Activated naive CD4-positive, alpha-beta T cell treated with anti-CD3 and anti-CD28 coated beads for 36 hours (primary cell): ENCODE results near the gene CBFB. TPM values are rescaled to one million over a fixed set of nuclear protein-coding genes. Genes with fewer than 3 reads are reported as not detected.

Source experiments
- CTCF ChIA-PET: fragments of 350-600 bp; sonication (Branson Sonifier 250); formaldehyde crosslinking; loops from one replicate; lab custom pipeline; 2021; ENCODE audit warnings: antibody characterized with exemption; lab: Charles Lee
- DNase-seq: peaks from one replicate; pipeline ENCODE4 v3.0.0-alpha.2; 2020
- H3K27ac Mint-ChIP-seq: one replicate; pipeline ENCODE4 v1.8.0; 2021; ENCODE audit warnings: mild to moderate bottlenecking, mixed read lengths
- H3K27me3 Mint-ChIP-seq: one replicate; pipeline ENCODE4 v1.8.0; 2021; ENCODE audit warnings: low read depth, mixed read lengths
- H3K36me3 Mint-ChIP-seq: one replicate; pipeline ENCODE4 v1.8.0; 2021; ENCODE audit warnings: low read depth, mixed read lengths
- H3K4me1 Mint-ChIP-seq: one replicate; pipeline ENCODE4 v1.8.0; 2021; ENCODE audit warnings: low read depth, mixed read lengths
- H3K4me3 Mint-ChIP-seq: one replicate; pipeline ENCODE4 v1.8.0; 2021; ENCODE audit warnings: mild to moderate bottlenecking, moderate library complexity, mixed read lengths
- H3K9me3 Mint-ChIP-seq: one replicate; pipeline ENCODE4 v1.8.0; 2021; ENCODE audit warnings: mixed read lengths
- intact Hi-C: fragments of 100-400 bp; cut with micrococcal nuclease; formaldehyde crosslinking; loops from one replicate; pipeline ENCODE4 v1.15.1; 2023
- total RNA-seq, 2 experiments: library from RNA; stranded (reverse); gene quantifications; one replicate each; pipeline ENCODE4 v1.2.3, GENCODE V29; 2021

The CBFB gene
- total RNA-seq, 2 experiments from 2014 or later: 79.6 to 86.8 TPM

GRCh38 chr16:67104061-67104460, 75.1 kb downstream of the CBFB start:
- H3K27me3 Mint-ChIP-seq: no peaks in the 10 kb centered on the region
- DNase-seq: no peak
- intact Hi-C loops: loop anchor here (5.0 kb wide), 1 partner anchor 47 kb away; no protein-coding TSS in a partner anchor
- CTCF ChIA-PET: interaction anchor here (1.0 to 2.3 kb wide), 5 partner anchors 22 to 120 kb away, joined by 3 to 16 read pairs (median 6); no protein-coding TSS in a partner anchor
- H3K4me3 Mint-ChIP-seq: no peak overlapping the region
- peaks cover 7% of the 10 kb centered on the region for H3K4me1 Mint-ChIP-seq
- H3K36me3 Mint-ChIP-seq: peaks cover 1% of the 10 kb centered on the region
- H3K9me3 Mint-ChIP-seq: no peaks in the 10 kb centered on the region
- H3K27ac Mint-ChIP-seq: peak overlapping the region; percentile 28

DNA sequence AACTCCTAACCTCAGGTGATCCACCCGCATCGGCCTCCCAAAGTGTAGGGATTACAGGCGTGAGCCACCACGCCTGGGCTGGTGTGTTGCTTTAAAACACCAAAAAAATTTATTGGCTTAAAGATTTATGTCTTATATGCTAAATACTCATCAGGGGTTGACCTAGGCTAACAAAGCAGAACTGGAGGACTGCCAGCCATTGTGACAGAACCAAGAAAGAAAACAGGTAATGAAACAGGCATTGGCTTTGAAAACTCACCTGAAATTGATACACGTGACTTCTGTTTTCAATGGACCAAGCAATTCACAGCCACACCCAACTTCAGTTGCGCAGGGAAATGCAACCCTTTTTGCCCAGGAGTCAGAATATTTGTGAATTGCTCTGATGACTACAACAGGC, 75.9 kb downstream of the CBFB start:
- peaks cover 1% of the 10 kb centered on the region for H3K36me3 Mint-ChIP-seq

DNA sequence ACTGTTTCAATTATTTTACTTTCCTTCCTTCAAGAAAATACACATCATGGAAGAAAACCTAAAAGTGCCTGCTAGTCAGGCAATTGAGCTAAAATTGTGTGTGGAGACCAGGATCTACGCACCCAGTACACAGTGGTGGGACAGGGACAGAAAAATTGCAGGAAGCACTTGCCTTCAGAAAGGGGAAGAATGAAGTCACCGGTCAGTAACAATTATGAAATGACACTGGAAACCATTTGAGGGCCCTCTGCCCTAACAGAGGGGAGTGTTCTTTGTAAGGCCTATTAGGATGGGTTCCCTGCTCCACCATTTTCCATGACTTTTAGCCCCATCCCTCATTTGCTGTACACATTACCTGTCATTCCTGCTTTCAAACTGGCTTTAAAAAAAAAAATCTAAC, 76.3 kb downstream of the CBFB start:
- DNase-seq: no peak
- intact Hi-C loops: no loop called here
- Mint-ChIP-seq H3K36me3 (peaks cover 1% of the 10 kb centered on the region), H3K27ac (no peak overlapping the region), H3K4me1 (peaks cover 11% of the 10 kb centered on the region), H3K27me3 (no peaks in the 10 kb centered on the region), H3K9me3 (no peaks in the 10 kb centered on the region), H3K4me3 (no peak overlapping the region)
- CTCF ChIA-PET: interaction anchor here (2.3 kb wide), 1 partner anchor 87 kb away, joined by 16 read pairs; no protein-coding TSS in a partner anchor

More for the DNA sequence above, 75.9 kb downstream of the CBFB start:
- Mint-ChIP-seq H3K9me3 (no peaks in the 10 kb centered on the region), H3K4me3 (no peak overlapping the region), H3K4me1 (peaks cover 11% of the 10 kb centered on the region), H3K27ac (no peak overlapping the region), H3K27me3 (no peaks in the 10 kb centered on the region)
- DNase-seq: no peak
- CTCF ChIA-PET: interaction anchor here (2.3 kb wide), 1 partner anchor 87 kb away, joined by 16 read pairs; no protein-coding TSS in a partner anchor
- intact Hi-C loops: loop anchor here (5.0 kb wide), 1 partner anchor 48 kb away; no protein-coding TSS in a partner anchor

DNA sequence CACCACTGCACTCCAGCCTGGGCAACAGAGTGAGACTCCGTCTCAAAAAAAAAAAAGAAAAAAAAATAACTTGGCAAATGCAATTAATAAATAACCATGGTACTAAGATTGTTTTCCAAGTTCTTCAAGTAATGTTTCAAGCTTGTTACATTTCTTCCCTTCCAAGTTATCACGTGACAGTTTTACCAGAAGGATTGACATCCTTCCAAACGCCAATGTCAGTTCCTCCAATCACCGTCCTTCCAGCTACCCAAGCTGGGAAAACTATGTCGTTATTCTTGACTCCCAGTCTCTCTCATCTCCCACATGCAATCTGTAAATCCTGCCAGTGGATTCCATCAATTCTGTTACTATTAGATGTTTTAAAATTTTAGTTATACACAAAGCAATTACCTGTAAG, 76.9 kb downstream of the CBFB start:
- Mint-ChIP-seq H3K36me3 (peaks cover 1% of the 10 kb centered on the region), H3K9me3 (no peaks in the 10 kb centered on the region), H3K27ac (no peak overlapping the region), H3K4me1 (peaks cover 13% of the 10 kb centered on the region), H3K4me3 (no peak overlapping the region), H3K27me3 (no peaks in the 10 kb centered on the region)
- CTCF ChIA-PET: interaction anchor here (0.8 kb wide), 1 partner anchor 90 kb away, joined by 3 read pairs; no protein-coding TSS in a partner anchor
- DNase-seq: no peak
- intact Hi-C loops: no loop called here

- Mint-ChIP-seq H3K36me3 (no peaks in the 10 kb centered on the region), H3K9me3 (no peaks in the 10 kb centered on the region), H3K4me1 (peaks cover 24% of the 10 kb centered on the region), H3K27ac (no peak overlapping the region), H3K4me3 (no peak overlapping the region), H3K27me3 (no peaks in the 10 kb centered on the region)
- no peak for DNase-seq
- intact Hi-C loops: loop anchor here (2.0 kb wide), 3 partner anchors 52 to 138 kb away; partner anchors contain the start of gene FHOD1
- CTCF ChIA-PET: interaction anchor here (0.6 to 1.0 kb wide), 2 partner anchors 9 to 66 kb away, joined by 3 to 4 read pairs; no protein-coding TSS in a partner anchor
These were observed 79.5 kb downstream of the CBFB start for GRCh38 chr16:67108489-67108888.

DNA sequence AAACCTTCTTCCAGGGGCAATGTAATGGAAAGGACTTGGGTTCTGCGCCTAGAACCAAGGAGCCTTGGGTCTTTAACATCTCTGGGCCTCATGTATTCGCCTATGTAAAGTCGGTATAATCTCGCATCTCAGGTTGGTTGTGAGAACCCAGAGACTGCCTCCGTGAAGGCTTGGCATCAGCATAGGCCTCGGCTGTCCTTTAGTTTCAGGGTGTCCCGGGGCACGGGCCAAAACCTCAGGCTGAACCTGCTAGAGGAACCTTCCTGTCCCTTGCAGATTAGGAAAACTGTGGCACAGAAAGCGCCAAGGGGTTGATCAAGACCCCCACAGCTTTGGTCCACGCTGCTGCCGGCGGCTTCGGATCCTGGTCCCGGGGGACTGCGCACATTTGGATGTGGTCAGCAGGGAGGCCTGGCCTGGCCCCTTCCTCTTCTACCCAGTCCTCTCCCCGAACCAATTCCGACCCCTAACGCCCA, 80.0 kb downstream of the CBFB start:
- H3K36me3 Mint-ChIP-seq: no peaks in the 10 kb centered on the region

DNA sequence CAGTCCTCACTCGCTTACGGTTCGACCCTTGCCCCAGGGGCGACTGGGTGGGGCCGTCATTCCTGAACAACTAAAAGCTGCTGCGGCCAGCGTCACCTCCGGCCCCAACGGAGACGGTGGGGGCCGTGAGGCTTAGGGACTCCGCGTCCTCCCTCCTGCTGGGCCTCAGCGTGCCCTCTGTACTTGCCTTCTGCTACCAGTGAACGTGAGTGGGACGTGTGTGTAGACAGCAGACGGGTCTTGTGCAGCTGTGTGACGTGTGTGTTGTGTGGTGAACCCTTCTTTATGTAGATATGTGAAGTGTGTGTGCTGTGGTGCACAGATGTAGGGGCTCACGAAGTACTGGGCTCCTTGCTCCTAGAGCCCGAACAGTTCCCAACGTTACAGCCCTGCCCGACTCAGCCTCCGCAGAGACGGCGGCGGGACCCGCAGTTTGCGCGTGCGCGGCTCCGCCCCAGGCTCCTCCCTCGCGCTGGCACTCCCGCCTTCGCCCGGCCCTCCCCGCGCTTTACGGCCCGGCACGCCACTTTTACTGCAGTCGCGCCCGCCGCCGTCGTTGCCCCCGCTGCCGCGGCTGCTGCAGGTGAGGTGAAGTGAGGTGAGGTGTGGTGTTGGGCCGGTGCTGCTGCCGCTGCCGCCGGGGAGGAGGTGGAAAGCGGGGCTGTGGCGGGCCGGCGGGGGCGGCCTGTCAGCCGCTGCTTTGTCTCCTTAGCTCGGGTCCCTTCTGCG, 80.6 kb downstream of the CBFB start, which contains the start of gene PHAF1:
PHAF1 (plus strand) TSS at position 535 of the 729 bp plus-strand sequence. CDS start 235 bp downstream, outside the sequence.
- Mint-ChIP-seq H3K4me3 (peak within 1 kb of the TSS; percentile 94), H3K9me3 (no peaks in the 10 kb centered on the region), H3K4me1 (peaks cover 27% of the 10 kb centered on the region), H3K27ac (no peak within 1 kb of the TSS), H3K27me3 (no peaks in the 10 kb centered on the region), H3K36me3 (no peaks in the 10 kb centered on the region)
- peak; percentile 95 for DNase-seq
- CTCF ChIA-PET: interaction anchor here (1.5 to 1.8 kb wide), 2 partner anchors 8 to 44 kb away, joined by 5 read pairs; no protein-coding TSS in a partner anchor
- intact Hi-C loops: loop anchor here (2.0 kb wide), 3 partner anchors 51 to 137 kb away; partner anchors contain the start of gene FHOD1

More for the DNA sequence above, 80.0 kb downstream of the CBFB start:
- CTCF ChIA-PET: interaction anchor here (1.0 kb wide), 1 partner anchor 9 kb away, joined by 3 read pairs; no protein-coding TSS in a partner anchor
- DNase-seq: no peak
- peaks cover 24% of the 10 kb centered on the region for H3K4me1 Mint-ChIP-seq
- intact Hi-C loops: loop anchor here (2.0 kb wide), 3 partner anchors 52 to 138 kb away; partner anchors contain the start of gene FHOD1
- H3K27ac Mint-ChIP-seq: no peak overlapping the region
- H3K4me3 Mint-ChIP-seq: peak overlapping the region; percentile 94
- H3K9me3 Mint-ChIP-seq: no peaks in the 10 kb centered on the region
- no peaks in the 10 kb centered on the region for H3K27me3 Mint-ChIP-seq

- Mint-ChIP-seq H3K36me3 (peaks cover 2% of the 10 kb centered on the region), H3K27ac (no peak overlapping the region), H3K4me1 (peaks cover 33% of the 10 kb centered on the region), H3K4me3 (no peak overlapping the region), H3K9me3 (no peaks in the 10 kb centered on the region), H3K27me3 (no peaks in the 10 kb centered on the region)
- DNase-seq: no peak
- CTCF ChIA-PET: interaction anchor here (0.6 to 2.6 kb wide), 8 partner anchors 10 to 134 kb away, joined by 3 to 15 read pairs (median 3); no protein-coding TSS in a partner anchor
- intact Hi-C loops: no loop called here
These were observed 83.0 kb downstream of the CBFB start for GRCh38 chr16:67111951-67112444.

DNA sequence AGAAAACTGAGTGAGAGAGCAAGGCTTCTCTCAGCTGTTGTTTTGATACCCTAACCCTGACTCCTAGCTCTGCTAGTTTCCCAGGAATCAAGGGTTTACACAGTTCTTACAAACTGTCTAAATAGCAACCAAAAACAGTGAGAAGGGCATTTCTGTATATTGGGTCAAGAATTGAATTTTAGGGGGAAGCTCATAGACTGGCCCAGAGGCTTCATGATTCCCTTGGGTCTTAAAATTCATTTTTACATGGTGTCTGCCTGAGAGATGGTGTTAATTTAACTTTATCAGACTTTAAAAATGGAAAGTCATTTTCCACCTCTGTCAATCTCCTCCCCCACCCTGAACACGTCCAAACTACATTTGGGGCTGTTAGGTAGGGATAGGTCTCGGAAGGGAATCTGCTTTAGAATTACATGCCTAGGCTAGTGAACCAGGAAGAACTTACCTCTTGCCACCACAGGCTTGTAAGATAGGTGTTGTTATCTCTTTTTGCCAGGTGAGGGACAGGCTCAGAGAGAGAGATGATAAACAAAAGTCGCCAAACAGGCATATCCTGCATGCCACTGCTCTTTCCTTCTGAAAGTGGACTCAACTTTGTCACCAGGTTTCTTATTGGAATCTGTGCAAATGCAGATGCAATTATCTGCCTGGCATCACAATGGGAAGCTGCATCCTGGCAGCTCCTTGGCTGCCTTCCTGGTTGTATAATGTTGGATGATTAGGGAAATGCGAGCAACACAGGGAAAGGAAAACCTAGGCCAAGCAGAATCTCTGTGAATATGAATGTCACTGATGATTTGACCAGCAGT, 83.8 kb downstream of the CBFB start:
- no peak overlapping the region for H3K27ac Mint-ChIP-seq
- intact Hi-C loops: no loop called here

GRCh38 chr16:67114793-67115192, 85.8 kb downstream of the CBFB start:
- H3K36me3 Mint-ChIP-seq: peaks cover 2% of the 10 kb centered on the region
- H3K27ac Mint-ChIP-seq: no peak overlapping the region
- intact Hi-C loops: no loop called here
- H3K4me3 Mint-ChIP-seq: no peak overlapping the region
- peaks cover 29% of the 10 kb centered on the region for H3K4me1 Mint-ChIP-seq
- no peaks in the 10 kb centered on the region for H3K27me3 Mint-ChIP-seq
- H3K9me3 Mint-ChIP-seq: no peaks in the 10 kb centered on the region
- CTCF ChIA-PET: interaction anchor here (1.1 to 1.3 kb wide), 2 partner anchors 40 to 54 kb away, joined by 3 read pairs; no protein-coding TSS in a partner anchor
- no peak for DNase-seq

More for the DNA sequence above, 83.8 kb downstream of the CBFB start:
- Mint-ChIP-seq H3K4me1 (peaks cover 33% of the 10 kb centered on the region), H3K4me3 (no peak overlapping the region), H3K9me3 (no peaks in the 10 kb centered on the region), H3K36me3 (peaks cover 2% of the 10 kb centered on the region), H3K27me3 (no peaks in the 10 kb centered on the region)
- CTCF ChIA-PET: interaction anchor here (0.6 to 2.6 kb wide), 10 partner anchors 56 to 135 kb away, joined by 3 to 15 read pairs (median 3); no protein-coding TSS in a partner anchor
- no peak for DNase-seq

GRCh38 chr16:67115639-67116038, 86.7 kb downstream of the CBFB start:
- Mint-ChIP-seq H3K27me3 (no peaks in the 10 kb centered on the region), H3K9me3 (no peaks in the 10 kb centered on the region), H3K36me3 (peaks cover 2% of the 10 kb centered on the region), H3K4me3 (no peak overlapping the region), H3K4me1 (peaks cover 28% of the 10 kb centered on the region), H3K27ac (no peak overlapping the region)
- CTCF ChIA-PET: interaction anchor here (0.8 to 1.1 kb wide), 3 partner anchors 54 to 161 kb away, joined by 3 read pairs; partner anchors contain the start of gene NOL3
- intact Hi-C loops: no loop called here
- DNase-seq: no peak
